HepG2 (cell line): ENCODE measurements around the gene EPHA3. TPM values are rescaled to one million over a fixed set of nuclear protein-coding genes. Genes with fewer than 3 reads are reported as not detected.

ENCODE experiments used
- ATAC-seq: fragments of 200-7000 bp; cut with Tn5 transposase; 3 replicates; pipeline ENCODE4 v1.9.1; 2020; ENCODE audit warnings: mild to moderate bottlenecking, moderate library complexity
- BruUV-seq: library from RNA; stranded (reverse); fragments of 400-500 nt; replicated peaks from 2 replicates; lab custom pipeline; 2021; lab: Mats Ljungman, UMichigan
- CTCF ChIA-PET: fragments of 300-600 bp; formaldehyde crosslinking; extraction: SDS; loops from one replicate; lab custom pipeline; 2021; ENCODE audit warnings: low total read pairs, inconsistent platforms, low intra/inter-chr PET ratio; lab: Yijun Ruan, JAX
- POLR2A ChIA-PET: fragments of 350-600 bp; sonication (Branson Sonifier 250); formaldehyde crosslinking; loops from one replicate; lab custom pipeline; 2020; ENCODE audit warnings: antibody characterized with exemption, inconsistent platforms; lab: Yijun Ruan, JAX
- DNase-seq: peaks from one replicate; pipeline ENCODE4 v3.0.0-alpha.2; 2015; ENCODE audit warnings: low spot score
- FAIRE-seq: peaks from 3 replicates; lab custom pipeline; 2011; peaks lifted over from hg19 to GRCh38; lab: Jason Lieb, UNC
- H2AFZ ChIP-seq: one replicate; pipeline ENCODE4 v1.6.1; 2011; ENCODE audit warnings: low read length, inconsistent platforms
- H3K27ac ChIP-seq: fragments of 300-600 bp; 3 replicates; pipeline ENCODE4 v1.8.0; 2011; ENCODE audit warnings: mixed run types, mild to moderate bottlenecking, mixed read lengths, low read length, inconsistent platforms; ENCODE audit not compliant: insufficient read depth; ENCODE audit errors: extremely low read length
- H3K27me3 ChIP-seq, 2 experiments: fragments of 200-600 bp in 1 of 2; 2 replicates in 1 of 2; 3 replicates in 1 of 2; pipeline versions ENCODE4 v1.6.0 to v1.8.0; 2011; ENCODE audit warnings: low read length in 2 of 2, mild to moderate bottlenecking in 2 of 2, moderate library complexity in 2 of 2, inconsistent platforms in 1 of 2; ENCODE audit not compliant: insufficient read depth in 2 of 2, control insufficient read depth in 1 of 2
- H3K36me3 ChIP-seq, 2 experiments: fragments of 200-600 bp in 1 of 2; replicated peaks in 1 of 2; 2 replicates in 1 of 2; 3 replicates in 1 of 2; pipeline versions ENCODE4 v1.5.1 to v1.8.0; 2011; ENCODE audit warnings: low read length in 2 of 2, inconsistent platforms in 1 of 2; ENCODE audit not compliant: insufficient read depth in 2 of 2, control insufficient read depth in 1 of 2
- H3K4me1 ChIP-seq: 2 replicates; pipeline ENCODE4 v1.5.1; 2012; ENCODE audit warnings: low read length, inconsistent platforms; ENCODE audit not compliant: insufficient read depth
- H3K4me2 ChIP-seq: 2 replicates; pipeline ENCODE4 v1.6.0; 2011; ENCODE audit warnings: low read depth, low read length, inconsistent platforms
- H3K4me3 ChIP-seq, 3 experiments: fragments of 200-600 bp in 1 of 3; sonication (generic), shearing (Covaris generic) in 1 of 3; replicated peaks in 1 of 3; 2 replicates each; pipeline ENCODE4 v1.5.1; 2011 to 2016; ENCODE audit warnings: low read length in 3 of 3, inconsistent platforms in 2 of 3, low read depth in 2 of 3, mild to moderate bottlenecking in 2 of 3, control low read depth in 1 of 3, mixed read lengths in 1 of 3; ENCODE audit not compliant: insufficient read depth in 1 of 3
- H3K79me2 ChIP-seq: one replicate; pipeline ENCODE4 v1.6.1; 2011; ENCODE audit warnings: low read length, inconsistent platforms; ENCODE audit not compliant: insufficient read depth
- H3K9ac ChIP-seq: 2 replicates; pipeline ENCODE4 v1.6.0; 2011; ENCODE audit warnings: mild to moderate bottlenecking, low read depth, low read length, inconsistent platforms; ENCODE audit not compliant: insufficient read depth
- H3K9me3 ChIP-seq: 2 replicates; pipeline ENCODE4 v1.5.1; 2012; ENCODE audit warnings: mild to moderate bottlenecking, low read length
- H4K20me1 ChIP-seq: 2 replicates; pipeline ENCODE4 v1.6.0; 2011; ENCODE audit warnings: inconsistent platforms, mild to moderate bottlenecking, low read length, moderate library complexity; ENCODE audit not compliant: insufficient read depth
- GATA4 ChIP-seq: sonication (generic); IDR thresholded peaks from 2 replicates; pipeline ENCODE4 v1.6.1; 2016; ENCODE audit warnings: antibody characterized with exemption, low read depth, borderline replicate concordance
- GMEB2 ChIP-seq: IDR thresholded peaks from 2 replicates; pipeline ENCODE4 v1.6.1; 2016; ENCODE audit warnings: missing biosample characterization, missing genetic modification reagents, low read depth
- KLF9 ChIP-seq: IDR thresholded peaks from 2 replicates; pipeline ENCODE4 v1.6.1; 2016; ENCODE audit warnings: low read depth
- MBNL3 ChIP-seq: fragments of 250-450 bp; sonication (Bioruptor Pico); conservative IDR thresholded peaks from 2 replicates; pipeline ENCODE4 v1.8.0; 2022; ENCODE audit warnings: mild to moderate bottlenecking, inconsistent platforms
- NR2F1 ChIP-seq, 2 experiments: fragments of 450-650 bp in 1 of 2; formaldehyde crosslinking in 1 of 2; IDR thresholded peaks; 2 replicates each; pipeline versions ENCODE4 v1.5.0 to v1.6.1; 2016 to 2020; ENCODE audit warnings: mild to moderate bottlenecking in 1 of 2, missing compliant biosample characterization in 1 of 2, missing genetic modification reagents in 1 of 2, moderate library complexity in 1 of 2
- RELA ChIP-seq: sonication (generic); formaldehyde crosslinking; IDR thresholded peaks from 2 replicates; pipeline ENCODE4 v1.4.0; 2020; ENCODE audit warnings: missing genetic modification reagents
- RORA ChIP-seq: sonication (generic); formaldehyde crosslinking; IDR thresholded peaks from 2 replicates; pipeline ENCODE4 v1.5.0; 2020; ENCODE audit warnings: mild to moderate bottlenecking, missing genetic modification reagents, moderate library complexity
- SSRP1 ChIP-seq: IDR thresholded peaks from 2 replicates; pipeline ENCODE4 v1.6.1; 2016; ENCODE audit warnings: control low read depth
- TARDBP ChIP-seq: sonication (generic); formaldehyde crosslinking; IDR thresholded peaks from 2 replicates; pipeline ENCODE4 v1.8.0; 2022; ENCODE audit warnings: mild to moderate bottlenecking, missing genetic modification reagents
- ZNF10 ChIP-seq: sonication (generic); formaldehyde crosslinking; IDR thresholded peaks from 2 replicates; pipeline ENCODE4 v1.4.0; 2020; ENCODE audit warnings: mild to moderate bottlenecking, low read depth, missing genetic modification reagents, borderline replicate concordance
- ZNF18 ChIP-seq: sonication (generic); formaldehyde crosslinking; IDR thresholded peaks from 2 replicates; pipeline ENCODE4 v1.8.0; 2022; ENCODE audit warnings: mild to moderate bottlenecking, missing genetic modification reagents; ENCODE audit not compliant: insufficient replicate concordance
- ZNF317 ChIP-seq: sonication (generic); formaldehyde crosslinking; IDR thresholded peaks from 2 replicates; pipeline ENCODE4 v1.5.0; 2020; ENCODE audit warnings: mild to moderate bottlenecking, missing genetic modification reagents
- ZNF773 ChIP-seq: sonication (generic); formaldehyde crosslinking; IDR thresholded peaks from 2 replicates; pipeline ENCODE4 v1.4.0; 2020; ENCODE audit warnings: missing genetic modification reagents, borderline replicate concordance
- WGBS: methylation state at CpG from one replicate; pipeline ENCODE4 v1.1.6; 2017; ENCODE audit warnings: low lambda C conversion rate; 5-methylcytosine and 5-hydroxymethylcytosine counted together
- in situ Hi-C: cut with HindIII; loops from 2 replicates; pipeline ENCODE4 v1.10.0; 2017; ENCODE audit warnings: low pct_unique_long_range_greater_than_20kb; ENCODE audit not compliant: extremely low pct_ligation_motif_present
- intact Hi-C: fragments of 100-400 bp; cut with micrococcal nuclease; formaldehyde crosslinking; loops from one replicate; pipeline ENCODE4 v1.10.0; 2022; ENCODE audit not compliant: unreplicated experiment
- polyA plus RNA-seq, 8 experiments: library from polyadenylated mRNA; depleted of rRNA in 3 of 8; stranded (reverse) in 7 of 8; unstranded in 1 of 8; fragments of >200 nt; fragmentation: Illumina TruSeq in 4 of 8; extraction: Trizol in 4 of 8; gene quantifications; 2 replicates each; pipeline versions ENCODE4 v1.2.1 to v1.2.3, GENCODE V29; 2011 to 2016; ENCODE audit warnings: low read depth in 4 of 8, missing spikeins in 1 of 8, mixed read lengths in 1 of 8; ENCODE audit not compliant: insufficient read depth in 1 of 8
- total RNA-seq, 5 experiments: library from RNA; depleted of rRNA; stranded (reverse); fragments of >200 nt; fragmentation: Illumina TruSeq; extraction: Trizol; gene quantifications; 2 replicates each; pipeline ENCODE4 v1.2.3, GENCODE V29; 2016; ENCODE audit warnings: low read depth in 1 of 5
- TF ChIP-seq, protein P1 (sequence below): sonication (generic); formaldehyde crosslinking; IDR thresholded peaks from 2 replicates; pipeline ENCODE4 v1.5.0; 2020; ENCODE audit warnings: mild to moderate bottlenecking, missing genetic modification reagents
- TF ChIP-seq, protein P2 (sequence below): sonication (generic); formaldehyde crosslinking; IDR thresholded peaks from 2 replicates; pipeline ENCODE4 v1.4.0; 2020; ENCODE audit warnings: low read depth, missing genetic modification reagents
- TF ChIP-seq, protein P3 (sequence below): IDR thresholded peaks from 2 replicates; pipeline ENCODE4 v1.6.1; 2016; ENCODE audit warnings: low read depth, borderline replicate concordance

EPHA3 gene
- total and polyA plus RNA-seq, 2 of the 13 experiments (the other 11 are each of a cell fraction or from before 2014, with no cell fraction given): 0.01 TPM; not detected in 1

DNA sequence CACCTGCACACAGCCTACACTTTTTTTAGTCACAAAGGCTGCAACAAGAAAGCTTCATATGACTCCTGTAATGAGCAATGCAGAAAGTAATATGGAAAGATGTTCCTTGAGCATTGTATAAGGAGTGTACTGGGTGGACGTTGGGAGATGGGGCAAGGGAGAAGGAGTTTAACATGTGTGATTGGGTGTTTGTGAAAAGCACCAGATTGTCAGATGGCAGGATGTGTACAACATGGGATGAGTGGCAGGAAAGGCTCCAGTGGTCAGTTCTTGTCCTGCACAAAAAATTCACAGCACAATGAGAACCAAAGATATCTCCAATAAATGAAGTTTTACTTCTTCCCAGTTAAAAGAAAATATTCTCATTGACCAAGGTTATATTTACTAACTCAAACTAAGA, 255.1 kb downstream of the EPHA3 start:
- ChIA-PET POLR2A (no interaction called here), CTCF (no interaction called here)
- 0% methylated on average over 1 of the region's 1 CpG for WGBS
- ATAC-seq (no peak), FAIRE-seq (no peak), DNase-seq (no peak)
- intact Hi-C loops: no loop called here
- no peaks in the 10 kb centered on the region for H3K36me3 ChIP-seq
- no peaks in the 10 kb centered on the region for H3K4me1 ChIP-seq
- no peaks in the 10 kb centered on the region; a peak in 1 of 5 replicates for H3K27me3 ChIP-seq
- no peak overlapping the region for H3K27ac ChIP-seq
- no peaks in the 10 kb centered on the region for H3K79me2 ChIP-seq
- no peaks in the 10 kb centered on the region for H3K9me3 ChIP-seq
- H3K4me3 ChIP-seq: no peak overlapping the region
- no peak overlapping the region for H2AFZ ChIP-seq
- no peak overlapping the region for H3K9ac ChIP-seq
- no TSS peak for BruUV-seq
- no peaks in the 10 kb centered on the region for H4K20me1 ChIP-seq
- no peak overlapping the region for H3K4me2 ChIP-seq
- in situ Hi-C loops: no loop called here
- TF ChIP-seq, protein P1, sequence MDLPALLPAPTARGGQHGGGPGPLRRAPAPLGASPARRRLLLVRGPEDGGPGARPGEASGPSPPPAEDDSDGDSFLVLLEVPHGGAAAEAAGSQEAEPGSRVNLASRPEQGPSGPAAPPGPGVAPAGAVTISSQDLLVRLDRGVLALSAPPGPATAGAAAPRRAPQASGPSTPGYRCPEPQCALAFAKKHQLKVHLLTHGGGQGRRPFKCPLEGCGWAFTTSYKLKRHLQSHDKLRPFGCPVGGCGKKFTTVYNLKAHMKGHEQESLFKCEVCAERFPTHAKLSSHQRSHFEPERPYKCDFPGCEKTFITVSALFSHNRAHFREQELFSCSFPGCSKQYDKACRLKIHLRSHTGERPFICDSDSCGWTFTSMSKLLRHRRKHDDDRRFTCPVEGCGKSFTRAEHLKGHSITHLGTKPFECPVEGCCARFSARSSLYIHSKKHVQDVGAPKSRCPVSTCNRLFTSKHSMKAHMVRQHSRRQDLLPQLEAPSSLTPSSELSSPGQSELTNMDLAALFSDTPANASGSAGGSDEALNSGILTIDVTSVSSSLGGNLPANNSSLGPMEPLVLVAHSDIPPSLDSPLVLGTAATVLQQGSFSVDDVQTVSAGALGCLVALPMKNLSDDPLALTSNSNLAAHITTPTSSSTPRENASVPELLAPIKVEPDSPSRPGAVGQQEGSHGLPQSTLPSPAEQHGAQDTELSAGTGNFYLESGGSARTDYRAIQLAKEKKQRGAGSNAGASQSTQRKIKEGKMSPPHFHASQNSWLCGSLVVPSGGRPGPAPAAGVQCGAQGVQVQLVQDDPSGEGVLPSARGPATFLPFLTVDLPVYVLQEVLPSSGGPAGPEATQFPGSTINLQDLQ: no peak
- TF ChIP-seq, protein P2, sequence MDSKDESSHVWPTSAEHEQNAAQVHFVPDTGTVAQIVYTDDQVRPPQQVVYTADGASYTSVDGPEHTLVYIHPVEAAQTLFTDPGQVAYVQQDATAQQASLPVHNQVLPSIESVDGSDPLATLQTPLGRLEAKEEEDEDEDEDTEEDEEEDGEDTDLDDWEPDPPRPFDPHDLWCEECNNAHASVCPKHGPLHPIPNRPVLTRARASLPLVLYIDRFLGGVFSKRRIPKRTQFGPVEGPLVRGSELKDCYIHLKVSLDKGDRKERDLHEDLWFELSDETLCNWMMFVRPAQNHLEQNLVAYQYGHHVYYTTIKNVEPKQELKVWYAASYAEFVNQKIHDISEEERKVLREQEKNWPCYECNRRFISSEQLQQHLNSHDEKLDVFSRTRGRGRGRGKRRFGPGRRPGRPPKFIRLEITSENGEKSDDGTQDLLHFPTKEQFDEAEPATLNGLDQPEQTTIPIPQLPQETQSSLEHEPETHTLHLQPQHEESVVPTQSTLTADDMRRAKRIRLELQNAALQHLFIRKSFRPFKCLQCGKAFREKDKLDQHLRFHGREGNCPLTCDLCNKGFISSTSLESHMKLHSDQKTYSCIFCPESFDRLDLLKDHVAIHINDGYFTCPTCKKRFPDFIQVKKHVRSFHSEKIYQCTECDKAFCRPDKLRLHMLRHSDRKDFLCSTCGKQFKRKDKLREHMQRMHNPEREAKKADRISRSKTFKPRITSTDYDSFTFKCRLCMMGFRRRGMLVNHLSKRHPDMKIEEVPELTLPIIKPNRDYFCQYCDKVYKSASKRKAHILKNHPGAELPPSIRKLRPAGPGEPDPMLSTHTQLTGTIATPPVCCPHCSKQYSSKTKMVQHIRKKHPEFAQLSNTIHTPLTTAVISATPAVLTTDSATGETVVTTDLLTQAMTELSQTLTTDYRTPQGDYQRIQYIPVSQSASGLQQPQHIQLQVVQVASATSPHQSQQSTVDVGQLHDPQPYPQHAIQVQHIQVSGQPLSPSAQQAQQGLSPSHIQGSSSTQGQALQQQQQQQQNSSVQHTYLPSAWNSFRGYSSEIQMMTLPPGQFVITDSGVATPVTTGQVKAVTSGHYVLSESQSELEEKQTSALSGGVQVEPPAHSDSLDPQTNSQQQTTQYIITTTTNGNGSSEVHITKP (CRISPR knock-in tag): no peak
- TF ChIP-seq TARDBP: no peak
- no peak for TF ChIP-seq ZNF18 (CRISPR knock-in tag)
- no peak for TF ChIP-seq GATA4
- no peak for TF ChIP-seq RELA (CRISPR knock-in tag)
- no peak for TF ChIP-seq ZNF773
- no peak for TF ChIP-seq SSRP1 (CRISPR knock-in tag)
- no peak for TF ChIP-seq ZNF317
- no peak for TF ChIP-seq RORA (CRISPR knock-in tag)
- TF ChIP-seq KLF9: no peak
- no peak for TF ChIP-seq ZNF10 (CRISPR knock-in tag)
- TF ChIP-seq GMEB2 (CRISPR knock-in tag): no peak
- TF ChIP-seq MBNL3: no peak
- no peak for TF ChIP-seq NR2F1 (CRISPR knock-in tag; IDR thresholded peaks at IDR 0.05)
- TF ChIP-seq, protein P3, sequence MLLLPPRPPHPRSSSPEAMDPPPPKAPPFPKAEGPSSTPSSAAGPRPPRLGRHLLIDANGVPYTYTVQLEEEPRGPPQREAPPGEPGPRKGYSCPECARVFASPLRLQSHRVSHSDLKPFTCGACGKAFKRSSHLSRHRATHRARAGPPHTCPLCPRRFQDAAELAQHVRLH: no peak
